Measurements from ENCODE around the gene CSNK1E. TPM values are rescaled to one million over a fixed set of nuclear protein-coding genes. Genes with fewer than 3 reads are reported as not detected.

CSNK1E gene
- total and polyA plus RNA-seq, 10 of the 15 experiments (the other 5 are each of a cell fraction or from before 2014, with no cell fraction given): 5.9 to 107 (median 64.9) TPM

DNA sequence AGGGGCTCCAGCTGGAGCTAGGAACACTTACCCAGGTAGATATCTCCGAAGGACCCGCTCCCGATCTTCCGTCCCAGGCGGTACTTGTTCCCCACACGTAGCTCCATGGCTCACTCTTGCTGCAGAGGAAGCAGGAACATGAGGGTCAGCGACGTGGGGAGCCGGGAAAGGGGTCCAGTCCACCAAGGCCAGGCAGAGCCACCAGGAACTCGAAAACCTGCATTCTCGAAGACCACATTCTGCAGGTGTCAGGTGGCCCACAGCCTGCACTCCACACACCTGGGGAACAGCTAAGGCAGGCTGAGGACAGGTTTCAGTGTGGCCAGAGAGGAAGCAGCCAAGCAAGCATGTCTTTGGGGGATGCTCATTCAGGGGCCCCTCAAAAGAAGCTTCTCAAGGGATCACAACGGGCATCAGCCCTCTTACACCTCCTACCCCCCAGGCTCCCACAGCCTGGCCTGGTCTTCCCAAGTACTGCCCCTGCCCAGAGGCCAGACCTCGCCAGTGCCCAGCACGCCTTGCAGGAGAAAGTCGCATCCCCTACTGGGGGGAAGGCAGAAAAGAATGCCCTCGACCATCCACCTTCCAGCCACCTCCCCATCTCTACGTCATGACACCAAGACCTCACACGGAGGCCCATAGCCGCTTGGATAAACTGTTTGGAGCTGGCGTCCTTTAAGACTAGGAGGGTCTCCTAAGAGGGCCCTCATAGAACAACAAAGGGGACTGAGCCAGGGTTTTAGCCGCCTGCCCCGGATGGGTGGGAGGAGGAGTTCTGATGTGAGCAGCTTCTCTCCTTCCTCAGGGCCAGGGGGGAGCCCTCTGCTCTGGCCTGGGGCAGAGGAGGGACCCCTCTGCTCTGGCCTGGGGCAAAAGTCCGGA lies 2.9 kb downstream of the CSNK1E start:
- H3K9me3 ChIP-seq (replicated peaks; ENCODE audit: control insufficient read depth, insufficient read depth, low read length): no peaks in the 10 kb centered on the region
- SMC1A ChIA-PET (ENCODE audit: uncharacterized antibody, unreplicated experiment): interaction anchor here (1.3 to 3.3 kb wide), 3 partner anchors 9 to 54 kb away, joined by 4 to 18 read pairs (median 4); no protein-coding TSS in a partner anchor
- no peak for DNase-seq (ENCODE audit: low read depth, low spot score)
- H2AFZ ChIP-seq (ENCODE audit: control insufficient read depth, low read depth, low read length): no peak overlapping the region
- no TSS peak for BruUV-seq (replicated peaks)
- POLR2A ChIA-PET: interaction anchor here (0.8 to 1.4 kb wide), 5 partner anchors 9 to 132 kb away, joined by 3 to 5 read pairs (median 4); partner anchors contain the start of gene PLA2G6
- H3K27ac ChIP-seq (ENCODE audit: control insufficient read depth, insufficient read depth): peak overlapping the region; percentile 85
- no peaks in the 10 kb centered on the region for H4K20me1 ChIP-seq (ENCODE audit: control insufficient read depth, insufficient read depth)
- H3K4me2 ChIP-seq (ENCODE audit: control insufficient read depth, insufficient read depth): peak overlapping the region; percentile 97
- H3K27me3 ChIP-seq (replicated peaks in 1 of 2; ENCODE audit: control insufficient read depth in 2 of 2, insufficient read depth in 2 of 2, low read length in 1 of 2): no peaks in the 10 kb centered on the region
- ATAC-seq: peak; percentile 25
- TF ChIP-seq WRNIP1 (IDR thresholded peaks at IDR 0.05; ENCODE audit: borderline replicate concordance, low read depth, low read length) (no peak), SPI1 (IDR thresholded peaks at IDR 0.05; ENCODE audit: borderline replicate concordance, insufficient read depth, low read depth, low read length) (0 out of 2 replicates have a peak, but pooled peaks have one; percentile 6), TCF3 (IDR thresholded peaks at IDR 0.05; ENCODE audit: borderline replicate concordance, insufficient read depth, low read depth, low read length) (0 out of 2 replicates have a peak, but pooled peaks have one; percentile 45), TCF12 (IDR thresholded peaks at IDR 0.05; ENCODE audit: low read depth, low read length) (peak; percentile 44; the same call in 1 of the 2 replicates)
- no peak for FAIRE-seq
- WGBS (ENCODE audit: insufficient coverage, insufficient replicate concordance, low lambda C conversion rate, missing lambda C conversion rate): 49% methylated on average over 23 of the region's 23 CpGs
- intact Hi-C loops (cut with micrococcal nuclease; ENCODE audit: unreplicated experiment): loop anchor here (5.0 kb wide), 1 partner anchor 52 kb away; no protein-coding TSS in a partner anchor
- H3K4me3 ChIP-seq: peak overlapping the region; percentile 82
- H3K4me1 ChIP-seq (ENCODE audit: control insufficient read depth, insufficient read depth, low read length): peaks cover 47% of the 10 kb centered on the region
- H3K9ac ChIP-seq (ENCODE audit: control insufficient read depth, insufficient read depth, low read length): peak overlapping the region; percentile 89
- CTCF ChIA-PET: interaction anchor here (1.5 to 2.2 kb wide), 2 partner anchors 8 to 53 kb away, joined by 8 to 10 read pairs; no protein-coding TSS in a partner anchor
- peaks cover 5 to 20% of the 10 kb centered on the region in 2 experiments; a peak in 2 of 4 replicates for H3K36me3 ChIP-seq (ENCODE audit: control insufficient read depth in 2 of 2, insufficient read depth in 2 of 2, low read length in 1 of 2)
- RAD21 ChIA-PET (ENCODE audit: unreplicated experiment): interaction anchor here (1.0 to 2.1 kb wide), 2 partner anchors 9 to 54 kb away, joined by 3 to 10 read pairs; no protein-coding TSS in a partner anchor
- H3K79me2 ChIP-seq (ENCODE audit: control insufficient read depth, insufficient read depth, low read length): peaks cover 74% of the 10 kb centered on the region
- in situ Hi-C loops (cut with MboI): no loop called here
